ENCODE results near the gene RET.

Gene RET

DNA sequence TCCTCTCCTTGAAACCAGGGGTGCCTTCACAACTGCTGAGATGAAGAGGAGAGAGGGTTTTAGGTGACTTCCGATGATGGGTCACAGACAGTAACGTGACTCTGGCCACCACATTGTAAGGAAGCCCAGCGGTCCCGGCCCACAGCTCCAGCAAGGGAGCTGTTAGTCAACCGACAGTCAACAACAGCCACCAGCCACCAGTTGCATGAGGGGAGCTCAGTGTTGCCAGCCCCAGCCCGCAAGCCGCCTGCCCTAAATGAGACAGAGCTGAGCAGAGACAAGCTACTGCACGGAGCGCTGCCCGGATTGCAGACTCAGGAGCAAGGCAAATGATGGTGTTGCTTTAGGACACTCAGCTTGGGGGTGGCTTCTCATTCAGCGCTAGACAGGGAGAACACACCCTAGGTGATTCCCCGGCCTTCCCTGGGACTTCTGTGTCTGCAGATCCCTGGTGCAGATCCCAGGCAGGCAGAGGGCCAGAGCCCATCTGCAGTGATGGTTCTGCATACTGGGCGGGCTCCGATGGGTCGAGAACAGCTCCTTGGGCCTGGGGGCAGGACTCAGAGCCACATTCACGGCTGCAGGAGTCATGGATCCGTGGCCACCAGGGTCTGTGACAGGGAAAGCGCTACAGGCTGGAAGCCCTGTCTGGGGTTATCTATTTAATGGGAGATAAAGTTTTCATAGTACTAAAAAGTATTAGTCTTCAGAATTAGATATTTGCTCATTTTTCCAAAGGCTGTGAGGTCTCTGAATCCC lies 14.3 kb upstream of the RET start:
- no peak for DNase-seq (ENCODE audit: low read depth in 2 of 2)

DNA sequence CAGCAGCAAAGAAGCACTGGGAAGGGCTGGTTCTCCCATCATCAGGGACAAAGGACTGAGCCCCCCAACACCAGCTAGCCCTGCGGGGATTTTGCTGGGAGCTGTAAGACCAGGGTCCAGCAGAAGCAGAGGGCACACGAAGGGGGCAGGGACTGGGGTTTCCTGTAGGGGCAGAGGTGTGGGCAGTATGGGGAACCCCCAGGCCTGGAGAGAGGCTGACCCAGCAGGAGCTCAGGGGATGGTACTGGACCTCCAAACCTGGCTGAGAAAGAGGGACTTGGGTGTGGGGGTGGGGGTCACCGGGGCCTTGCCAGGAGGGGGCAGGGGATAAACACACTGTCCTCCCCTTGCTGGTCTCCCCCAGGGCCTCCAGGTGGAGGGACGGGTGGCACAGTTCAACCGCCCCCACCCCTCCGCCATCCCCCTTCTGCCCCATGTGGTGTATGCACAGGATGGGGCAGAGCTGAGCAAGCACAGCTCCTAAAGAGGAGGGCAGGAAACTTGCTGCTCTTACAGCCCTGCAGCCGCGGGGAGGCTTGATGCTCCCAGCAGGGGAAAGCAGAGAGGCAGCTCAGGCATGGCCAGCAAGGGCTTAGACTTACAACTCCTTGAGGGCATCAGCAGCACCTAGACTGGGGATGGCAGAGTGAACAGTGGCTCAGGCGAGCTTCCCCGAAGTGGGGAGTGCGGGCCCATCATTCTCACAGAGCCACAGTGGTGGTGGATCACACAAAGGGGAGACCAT lies 12.4 kb upstream of the RET start:
- no peak for DNase-seq (ENCODE audit: low read depth in 2 of 2)

DNA sequence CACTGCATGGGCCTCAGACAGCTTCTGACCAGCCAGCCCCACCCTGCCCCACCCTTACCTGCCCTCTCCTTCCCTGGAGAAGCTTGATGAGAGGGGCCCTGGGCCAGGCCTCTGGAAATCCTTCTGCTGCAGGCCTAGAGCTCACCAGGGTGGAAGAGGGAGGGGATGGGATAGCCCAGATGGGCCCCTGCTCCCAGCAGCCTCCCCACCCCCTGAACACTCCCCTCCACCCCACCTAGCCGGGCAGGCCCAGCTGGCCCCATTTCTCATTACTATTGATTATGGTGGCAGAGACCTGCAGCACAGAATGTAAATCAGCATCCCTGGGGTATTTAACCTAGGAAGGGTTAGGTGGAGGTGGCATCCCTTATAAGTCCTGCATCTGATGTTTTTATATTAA lies 11.6 kb upstream of the RET start:
- no peak for DNase-seq (ENCODE audit: low read depth in 2 of 2)

DNA sequence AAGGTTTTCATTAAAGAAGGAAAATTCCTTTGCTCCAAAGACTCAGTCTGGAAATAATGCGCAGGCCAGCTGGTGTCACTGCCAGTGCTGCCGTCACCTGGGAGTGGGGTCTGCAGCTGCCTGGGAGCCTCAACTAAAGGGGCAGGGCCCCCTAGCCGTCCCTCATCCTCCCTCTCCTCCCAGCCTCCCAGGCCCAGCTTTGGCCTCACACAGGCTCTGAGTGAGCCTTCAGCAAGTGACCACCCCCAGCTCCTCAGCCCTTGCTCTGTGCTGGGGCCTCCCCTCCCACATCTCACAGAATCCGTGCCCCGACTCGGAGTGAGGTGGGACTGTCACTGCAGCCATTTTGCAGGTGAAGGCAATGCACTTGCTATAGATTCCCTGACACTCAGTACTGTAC lies 11.1 kb upstream of the RET start:
- DNase-seq (ENCODE audit: low read depth in 2 of 2), result no peak

DNA sequence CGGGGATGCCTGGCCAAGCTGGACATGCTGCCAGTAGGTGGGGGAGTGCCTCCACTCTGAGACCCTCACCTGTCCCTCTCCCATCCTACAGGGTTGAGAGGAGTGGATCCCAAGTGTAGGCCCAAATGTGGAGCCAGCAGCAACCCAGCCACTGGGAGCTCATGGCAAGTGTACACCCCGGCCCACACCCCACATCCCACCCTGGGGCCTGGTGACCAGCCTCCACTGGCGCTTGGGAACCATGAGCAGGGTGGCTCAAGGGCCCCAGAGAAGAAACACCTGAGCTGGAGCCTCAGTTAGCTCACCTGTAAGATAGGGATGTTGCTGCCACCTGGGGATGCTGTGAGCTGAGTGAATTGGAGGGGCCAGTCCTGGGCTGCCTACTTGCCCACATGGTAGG lies 10.4 kb upstream of the RET start:
- no peak for DNase-seq (ENCODE audit: low read depth in 2 of 2)

DNA sequence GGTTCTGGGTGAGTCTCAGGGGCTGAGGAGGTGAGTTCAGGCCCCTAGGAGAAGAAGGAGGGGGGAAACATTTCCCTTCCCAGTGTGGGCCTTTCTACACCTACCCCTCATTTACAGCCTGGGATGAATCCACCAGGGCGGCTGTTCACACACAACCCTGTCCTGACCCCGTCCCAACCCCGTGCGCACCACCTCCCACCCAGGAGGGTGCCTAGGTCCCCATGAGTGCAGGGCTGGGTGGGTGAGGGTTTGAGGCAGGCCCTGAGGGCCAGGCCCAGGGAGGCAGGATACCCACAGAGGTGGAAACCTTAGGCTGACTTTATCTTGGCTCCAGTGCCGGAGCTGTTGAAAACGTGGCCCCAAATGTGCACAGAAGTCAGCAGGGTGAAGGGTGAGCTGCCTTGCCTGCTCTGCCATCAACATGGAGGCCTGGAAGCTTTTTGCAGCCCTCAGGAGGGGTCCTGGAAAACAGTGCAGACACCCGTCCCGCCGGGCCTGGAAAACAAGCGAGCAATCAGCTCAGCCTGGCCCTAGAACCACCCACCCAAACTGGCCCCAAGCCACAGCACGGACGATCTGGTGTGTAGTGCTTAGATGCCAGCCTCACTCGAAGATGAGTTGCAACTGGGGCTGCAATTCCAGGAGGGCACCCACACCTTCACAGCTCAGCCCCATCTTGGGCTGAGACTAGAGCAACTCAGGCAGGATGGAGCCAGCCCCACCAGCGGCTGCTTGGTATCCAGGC lies 9.3 kb upstream of the RET start:
- no peak for DNase-seq (ENCODE audit: low read depth in 2 of 2)

DNA sequence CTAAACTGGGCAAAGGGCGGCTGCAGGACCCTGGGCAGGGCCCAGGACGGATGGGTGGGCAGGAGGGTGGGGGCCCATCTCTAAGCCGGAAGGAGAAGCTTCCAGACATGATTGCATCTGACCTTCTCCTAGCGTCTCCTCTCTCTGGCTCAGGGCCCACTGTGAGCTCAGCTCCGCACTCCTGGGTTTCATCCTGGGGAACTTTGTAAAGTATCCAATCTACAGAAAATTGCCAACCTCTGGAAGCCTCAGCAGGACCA lies 8.8 kb upstream of the RET start:
- DNase-seq (ENCODE audit: low read depth in 2 of 2), result no peak

DNA sequence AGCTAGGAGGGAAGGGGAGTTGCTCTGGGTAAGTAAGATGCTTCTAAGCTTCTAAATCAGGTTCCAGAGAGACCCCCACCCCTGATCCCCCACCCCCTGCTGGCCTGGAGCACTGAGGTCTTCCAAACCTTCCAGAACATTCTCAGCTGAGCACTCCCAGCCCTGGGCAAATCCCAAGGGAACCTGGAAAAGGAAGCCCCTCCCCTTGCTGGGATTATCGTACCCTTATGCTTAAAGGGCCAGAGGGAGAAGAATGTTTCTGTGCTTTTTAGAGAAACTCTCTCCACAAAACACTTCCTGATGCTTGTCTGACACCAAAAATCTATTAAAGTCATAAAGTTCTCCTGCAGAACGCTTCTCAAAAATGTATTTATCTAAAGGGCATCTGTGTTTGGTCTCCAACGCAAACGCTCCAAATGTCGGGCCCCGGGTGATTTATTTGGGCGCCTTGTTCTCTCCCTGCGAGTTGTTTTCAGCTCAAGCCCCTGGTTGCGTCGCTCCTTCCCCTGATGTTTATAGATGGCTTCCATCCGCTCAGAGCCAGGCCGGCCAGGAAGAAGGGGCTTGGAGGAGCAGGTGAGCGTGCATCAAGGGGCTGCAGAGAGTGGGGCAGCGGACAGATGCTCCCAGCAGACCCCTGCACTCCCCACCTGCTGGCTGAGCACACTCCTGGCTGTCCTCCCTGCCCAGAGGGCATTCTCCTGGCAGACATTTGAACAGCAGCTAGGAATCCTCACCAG lies 8.2 kb upstream of the RET start:
- no peak for DNase-seq (ENCODE audit: low read depth in 2 of 2)

DNA sequence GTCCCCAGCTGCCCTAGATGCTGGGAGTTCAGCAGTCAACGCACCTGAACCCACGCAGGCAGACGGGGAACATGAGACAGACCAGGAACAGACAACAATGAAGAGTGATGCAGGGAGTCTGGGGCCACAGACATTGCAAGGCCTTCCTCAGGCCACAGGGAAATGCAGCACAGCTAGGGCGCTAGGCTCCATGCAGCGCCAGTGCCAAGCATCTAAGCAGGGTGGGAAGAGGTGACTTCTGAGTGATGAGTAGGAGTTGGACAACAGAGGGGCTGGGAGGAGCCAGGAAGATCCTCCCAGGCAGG lies 7.7 kb upstream of the RET start:
- no peak for DNase-seq (ENCODE audit: low read depth in 2 of 2)

DNA sequence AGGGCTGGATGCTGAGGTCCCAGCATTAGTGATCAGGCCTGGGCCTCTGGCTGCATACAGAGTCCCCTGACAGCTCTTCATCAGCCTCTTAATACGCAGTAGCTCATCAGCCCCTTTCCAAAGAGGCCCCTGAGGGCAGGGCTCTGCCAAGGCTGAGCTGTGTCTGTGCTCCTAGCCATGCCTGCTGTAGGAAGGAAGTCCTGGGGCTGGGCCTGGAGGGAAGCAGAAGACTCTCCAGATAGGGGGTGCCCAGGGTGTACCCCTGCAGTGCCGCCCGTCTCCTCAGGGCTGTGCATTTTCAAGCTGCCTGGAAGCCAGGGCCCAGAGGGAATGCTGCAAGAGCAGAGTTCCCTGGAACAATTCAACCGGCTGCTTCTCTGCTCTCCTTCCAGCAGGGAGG lies 7.3 kb upstream of the RET start:
- no peak for DNase-seq (ENCODE audit: low read depth in 2 of 2)

DNA sequence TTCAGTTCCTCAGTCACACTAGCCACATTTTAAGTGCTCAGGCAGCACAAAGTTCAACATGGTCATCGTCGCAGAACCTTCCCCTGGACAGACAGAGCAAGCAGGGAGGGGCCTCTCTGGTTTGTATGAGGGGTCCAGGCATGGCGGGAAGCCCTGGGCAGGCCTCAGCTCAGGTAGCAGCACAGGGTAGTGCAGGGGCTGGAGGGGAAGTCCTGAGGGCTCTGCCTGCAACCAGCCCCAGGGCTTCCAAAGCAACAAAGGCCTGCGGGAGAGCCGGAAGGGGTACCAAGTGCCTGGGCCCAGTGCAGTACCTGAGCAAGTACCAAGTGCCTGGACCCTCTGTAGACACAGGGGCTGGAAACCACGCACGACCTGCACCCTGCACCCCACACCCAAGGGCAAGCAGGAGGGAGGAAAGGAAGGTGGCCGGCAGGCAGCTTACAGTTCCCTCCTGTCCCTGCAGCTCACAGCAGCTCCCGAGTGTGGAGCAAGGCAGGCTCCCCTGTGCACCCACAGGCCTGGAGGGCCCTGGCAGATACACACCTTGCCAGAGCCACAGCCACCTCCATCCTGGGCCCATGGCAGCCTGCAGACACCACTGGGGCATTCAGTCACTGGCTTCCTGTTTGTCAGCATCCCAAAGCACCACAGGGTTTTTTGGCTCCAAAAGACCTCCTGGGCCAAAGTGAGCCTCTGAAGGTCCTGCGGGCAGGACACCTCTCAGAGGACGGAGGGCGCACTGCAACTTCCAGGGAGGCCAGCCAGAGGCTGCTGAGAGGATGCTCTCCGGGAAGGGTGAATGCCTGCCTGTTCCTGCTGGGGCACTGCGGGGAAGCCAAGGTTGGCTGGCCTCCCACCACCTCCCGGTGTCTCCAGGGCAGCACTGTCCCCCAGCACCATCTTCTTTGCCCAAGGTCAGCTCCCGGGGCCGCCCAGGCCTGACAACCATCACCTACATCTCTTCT lies 6.5 kb upstream of the RET start:
- DNase-seq (ENCODE audit: low read depth in 2 of 2), result no peak

DNA sequence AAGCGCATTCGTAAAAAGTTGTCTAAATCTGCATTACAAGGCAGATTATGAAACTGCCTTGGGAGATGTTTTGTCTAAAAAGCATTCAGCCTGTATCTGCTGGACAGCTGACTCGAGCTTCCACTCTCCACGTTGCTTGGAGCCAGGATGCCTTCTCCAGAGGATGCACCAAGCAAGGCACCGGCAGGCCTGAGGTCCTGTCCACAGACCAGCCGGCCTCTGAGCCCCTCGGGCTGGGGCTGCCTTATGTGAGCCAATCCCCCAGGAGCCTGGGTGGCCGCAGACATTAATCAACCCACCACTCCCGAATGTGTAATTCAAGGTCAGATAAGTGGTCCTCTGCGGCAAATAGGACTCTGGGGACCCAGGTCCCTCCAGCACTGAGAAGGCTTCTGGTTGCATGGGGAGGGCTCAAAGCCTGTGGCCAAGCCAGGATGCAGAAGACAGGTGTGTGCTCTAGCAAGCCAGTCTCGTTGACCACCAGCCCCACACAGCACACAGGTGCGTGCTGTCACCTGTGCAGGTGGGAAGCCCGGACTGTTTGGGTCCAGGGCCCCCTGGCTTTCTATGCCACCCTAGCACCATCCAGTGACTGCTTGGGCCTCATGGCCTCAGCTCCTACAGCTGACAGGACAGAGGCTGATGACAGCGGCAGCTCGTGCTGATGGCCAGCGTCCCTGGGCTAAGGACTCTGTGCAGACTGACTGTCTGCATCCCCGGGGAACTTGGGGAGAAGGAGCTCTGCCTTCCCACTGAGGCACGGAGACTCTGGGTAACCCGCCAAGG lies 4.8 kb upstream of the RET start:
- no peak for DNase-seq (ENCODE audit: low read depth in 2 of 2)

DNA sequence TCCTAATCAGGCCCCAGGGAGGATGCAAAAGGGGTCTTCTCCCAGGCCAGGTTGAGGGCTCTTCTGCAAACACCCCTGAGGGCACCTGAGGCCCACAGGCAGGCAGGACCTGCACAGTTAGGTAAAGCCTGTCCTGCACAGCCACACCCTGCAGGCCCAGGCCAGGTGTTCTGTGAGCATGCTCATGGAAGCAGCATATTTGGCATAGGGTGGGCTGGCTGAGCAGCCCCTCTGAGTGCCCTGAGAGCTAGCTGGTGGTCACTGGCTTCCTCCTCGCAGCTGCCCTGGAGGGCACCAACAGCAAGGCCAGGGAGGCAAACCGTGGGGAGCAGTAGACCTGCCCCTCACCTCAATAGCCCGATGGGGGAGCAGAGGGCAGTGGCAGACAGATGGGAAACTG lies 3.7 kb upstream of the RET start:
- DNase-seq (ENCODE audit: low read depth in 2 of 2), result no peak

DNA sequence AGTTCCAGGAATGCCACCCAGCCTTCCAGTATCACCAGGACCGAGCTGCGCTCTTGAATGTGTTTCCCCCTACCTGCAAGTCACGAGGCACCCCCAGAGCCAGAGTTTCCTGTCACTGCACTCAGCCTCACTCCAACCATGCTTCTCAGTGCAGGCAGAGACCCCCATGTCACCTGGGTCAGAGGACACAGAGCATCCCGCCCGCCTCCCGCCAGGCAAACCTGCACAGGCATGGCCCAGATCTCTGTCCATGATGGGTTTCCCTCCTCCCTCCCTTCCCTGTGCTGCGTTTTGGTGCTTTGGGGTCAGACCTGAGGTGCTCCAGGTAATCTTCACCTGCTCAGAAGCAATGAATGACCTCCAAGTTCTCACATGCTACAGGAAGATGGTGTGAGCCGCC lies 3.1 kb upstream of the RET start:
- DNase-seq (ENCODE audit: low read depth in 2 of 2), result no peak

DNA sequence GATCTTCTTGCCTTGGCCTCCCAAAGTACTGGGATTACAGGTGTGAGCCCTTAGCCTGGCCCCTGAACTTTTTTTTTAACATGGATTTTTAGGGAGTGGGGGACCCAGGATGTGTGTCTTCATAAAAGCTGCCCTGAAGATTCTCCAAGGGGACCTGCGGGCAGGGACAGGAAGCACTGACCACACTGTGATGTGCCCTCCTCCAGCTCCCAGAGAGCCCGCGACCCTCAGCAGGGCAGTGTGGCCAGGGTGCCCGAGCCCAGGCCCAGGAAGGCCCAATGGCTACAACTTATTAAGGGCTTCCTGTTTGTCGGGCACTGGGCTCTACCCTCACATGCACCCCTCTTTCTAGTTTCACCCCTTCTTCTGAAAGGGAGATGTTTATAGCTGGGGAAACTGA lies 2.5 kb upstream of the RET start:
- DNase-seq (ENCODE audit: low read depth in 2 of 2), result no peak

DNA sequence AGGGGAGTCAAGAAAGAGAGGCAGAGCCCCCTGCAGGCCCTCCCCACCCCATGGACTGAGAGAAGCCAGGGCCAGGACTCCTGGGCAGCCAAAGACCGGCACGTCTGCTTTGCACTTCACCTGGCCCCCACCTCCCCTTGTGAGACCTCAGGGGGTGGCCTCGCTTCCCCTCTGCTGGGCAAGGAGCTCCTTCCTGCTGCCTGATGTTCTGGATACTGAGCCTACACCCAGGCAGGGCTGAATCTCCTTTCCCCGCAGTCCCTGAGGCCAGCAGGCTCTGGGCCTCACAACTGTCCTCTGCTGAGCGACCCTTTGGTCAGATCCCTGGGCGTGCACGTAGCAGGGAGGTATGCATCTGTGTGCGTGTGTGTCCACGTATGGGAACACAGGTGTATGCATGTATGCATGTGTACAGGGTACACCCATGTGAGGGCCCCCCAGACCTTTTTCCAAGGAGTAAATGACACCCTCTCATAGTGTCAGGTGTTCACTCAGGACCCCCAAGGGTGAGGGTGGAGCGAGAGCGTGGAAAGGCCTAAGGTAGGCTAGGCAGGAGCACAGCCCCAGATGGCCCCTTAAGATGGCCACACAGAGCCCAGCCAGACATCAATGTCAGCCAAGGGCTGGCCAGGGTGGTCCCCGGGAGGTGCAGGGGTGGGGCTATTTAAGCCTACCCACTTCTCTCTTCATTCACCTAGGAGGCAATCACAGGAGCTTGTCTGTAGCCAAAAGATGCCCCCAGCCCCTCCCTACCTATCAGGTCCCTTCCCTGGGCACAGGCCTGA lies 1.9 kb upstream of the RET start:
- no peak for DNase-seq (ENCODE audit: low read depth in 2 of 2)

DNA sequence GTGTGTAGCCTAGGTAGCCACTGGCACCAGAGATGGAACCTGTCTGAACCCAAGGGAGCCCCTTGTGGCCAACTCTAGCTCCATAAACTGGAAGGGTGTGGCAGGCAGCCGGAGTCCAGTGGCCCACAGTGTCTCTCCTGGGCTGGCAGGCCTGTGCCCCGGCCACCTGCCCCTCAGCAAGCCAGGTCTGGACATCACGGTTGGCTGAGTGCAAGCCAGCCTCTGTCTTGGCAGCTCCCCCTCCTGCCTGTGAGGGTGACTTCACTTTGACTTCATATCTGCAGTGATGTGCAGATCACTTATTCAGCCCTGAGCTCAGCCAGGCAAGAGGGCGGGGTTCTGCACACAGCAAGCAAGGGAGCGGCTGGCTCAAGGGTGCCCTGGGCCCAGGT lies 1.3 kb upstream of the RET start:
- no peak for DNase-seq (ENCODE audit: low read depth in 2 of 2)

DNA sequence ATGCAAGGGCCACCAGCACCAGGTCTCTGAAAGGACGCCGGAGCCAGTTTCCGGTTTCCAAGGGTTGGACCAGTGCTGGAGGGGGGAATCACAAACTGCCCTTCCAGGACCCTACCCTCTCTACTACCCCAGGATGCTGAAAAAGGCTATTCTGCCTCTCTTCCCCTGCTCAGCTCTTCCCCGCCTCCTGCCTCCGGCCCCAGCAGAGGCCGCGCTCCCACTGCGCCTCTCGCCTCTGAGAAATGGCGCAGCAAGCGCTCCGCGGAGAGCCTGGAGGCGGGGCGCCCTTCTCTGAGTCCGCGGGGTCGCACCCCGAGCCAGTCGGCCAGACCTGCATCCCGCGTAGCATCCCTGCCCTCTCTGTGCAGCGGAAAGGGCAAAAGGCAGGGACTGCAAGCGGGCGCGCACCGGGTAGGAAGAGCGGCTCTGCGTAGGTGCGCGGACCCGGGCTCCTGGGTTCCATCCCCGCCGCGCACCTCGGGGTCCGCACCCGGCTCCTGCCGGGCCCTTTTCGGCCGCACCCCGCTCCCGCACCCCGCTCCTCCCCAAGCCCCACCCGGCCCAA lies 476 bp upstream of the RET start:
- DNase-seq (ENCODE audit: low read depth in 2 of 2), result no peak

DNA sequence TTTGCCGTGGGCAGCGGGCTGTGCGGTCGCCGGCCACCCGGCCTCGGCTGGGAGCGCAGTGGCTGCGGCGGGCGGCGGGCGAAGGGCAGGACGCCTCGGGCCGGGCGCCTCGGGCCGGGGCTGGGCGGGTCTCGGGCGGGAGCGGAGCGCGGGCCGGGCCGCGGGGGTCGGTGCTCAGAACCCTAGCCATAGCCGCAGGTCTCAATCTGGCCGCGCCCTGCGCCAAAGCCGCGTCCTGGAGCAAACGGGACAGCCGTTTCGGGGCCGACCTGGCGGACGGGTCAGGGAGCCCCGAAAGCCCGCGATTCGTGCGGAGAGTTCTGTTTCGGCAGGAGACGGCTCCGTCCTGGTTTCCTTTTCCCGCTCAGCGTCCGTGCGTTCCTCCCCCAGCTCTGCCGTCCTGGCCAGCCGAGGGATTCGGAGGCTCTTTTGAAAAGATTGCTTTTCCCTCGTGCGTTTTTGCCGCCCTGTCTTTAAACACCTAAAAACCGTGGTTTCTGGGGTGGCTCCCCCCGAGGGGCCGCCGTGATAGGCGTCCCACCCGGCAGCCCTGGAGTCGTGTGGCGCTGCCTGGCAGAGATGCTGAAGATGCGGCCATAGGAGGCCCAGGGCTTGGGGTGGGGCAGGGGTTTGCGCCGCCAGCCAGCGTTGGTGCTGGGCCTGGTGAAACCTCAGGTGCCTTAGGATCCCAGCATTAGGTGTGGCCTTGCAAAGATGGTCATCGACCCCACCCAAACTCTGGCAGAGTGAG lies 727 bp downstream of the RET start:
- no peak for DNase-seq (ENCODE audit: low read depth in 2 of 2)

Data from stimulated activated CD4-positive, alpha-beta T cell treated with anti-CD3 and anti-CD28 coated beads, Interleukin-1b, Interleukin-23, amount 100 ng/mL, for 1 hour (primary cell).